Stromal cell of bone marrow (primary cell): ENCODE measurements around the gene PLEKHG3.

Source experiments
- DNase-seq: peaks from one replicate; pipeline ENCODE4 v3.0.0-alpha.2; 2012; ENCODE audit warnings: low read depth

PLEKHG3 gene

DNA sequence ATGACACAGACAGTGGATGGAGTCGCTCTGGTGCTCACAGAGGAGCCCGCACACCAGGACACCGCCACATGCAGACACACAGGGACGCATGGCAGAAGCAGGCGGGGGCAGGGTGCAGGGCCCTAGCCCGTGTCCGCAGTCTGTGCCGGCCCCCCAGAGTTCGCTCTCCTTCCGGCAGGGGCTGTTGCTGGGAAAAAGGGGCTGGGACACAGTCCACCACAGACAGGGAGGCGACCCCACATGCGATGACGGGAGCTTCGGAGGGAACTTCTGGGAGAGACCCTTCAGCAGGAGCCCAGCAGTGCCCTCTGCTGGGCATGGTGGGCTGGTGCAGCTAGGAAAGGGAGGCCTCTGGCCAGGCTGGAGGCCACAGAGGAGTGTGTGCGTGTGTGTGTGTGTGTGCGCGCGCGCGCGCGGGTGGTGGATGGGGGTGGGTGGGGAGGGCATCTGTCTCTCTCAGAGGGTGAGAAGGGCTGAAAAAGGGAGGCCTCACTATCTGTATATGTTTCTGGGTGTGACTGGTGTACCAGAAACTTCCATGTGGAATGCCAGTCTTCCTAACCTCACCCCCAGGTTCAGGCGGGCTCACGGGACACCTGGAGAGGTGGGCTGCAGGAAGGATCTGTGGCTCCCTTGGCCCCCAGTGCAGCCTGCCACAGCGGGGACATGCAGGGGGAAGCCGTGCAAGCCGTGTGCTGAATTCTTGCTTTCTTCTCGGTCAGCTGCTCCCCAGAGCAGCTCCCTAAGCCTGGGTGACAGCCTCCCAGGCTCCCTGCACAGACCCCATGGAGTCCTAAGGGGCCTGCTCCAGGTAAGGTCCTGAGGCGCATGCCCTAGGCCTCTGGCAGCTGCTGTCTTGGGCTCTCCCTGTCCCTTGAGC is 60.7 kb downstream of the PLEKHG3 start:
- DNase-seq, result peak; percentile 35

GRCh38 chr14:64765740-64766302 is 61.6 kb downstream of the PLEKHG3 start:
- DNase-seq, result no peak

- no peak for DNase-seq
Observed at GRCh38 chr14:64766430-64767151, 62.4 kb downstream of the PLEKHG3 start.

GRCh38 chr14:64767215-64767964 is 63.2 kb downstream of the PLEKHG3 start:
- no peak for DNase-seq

DNA sequence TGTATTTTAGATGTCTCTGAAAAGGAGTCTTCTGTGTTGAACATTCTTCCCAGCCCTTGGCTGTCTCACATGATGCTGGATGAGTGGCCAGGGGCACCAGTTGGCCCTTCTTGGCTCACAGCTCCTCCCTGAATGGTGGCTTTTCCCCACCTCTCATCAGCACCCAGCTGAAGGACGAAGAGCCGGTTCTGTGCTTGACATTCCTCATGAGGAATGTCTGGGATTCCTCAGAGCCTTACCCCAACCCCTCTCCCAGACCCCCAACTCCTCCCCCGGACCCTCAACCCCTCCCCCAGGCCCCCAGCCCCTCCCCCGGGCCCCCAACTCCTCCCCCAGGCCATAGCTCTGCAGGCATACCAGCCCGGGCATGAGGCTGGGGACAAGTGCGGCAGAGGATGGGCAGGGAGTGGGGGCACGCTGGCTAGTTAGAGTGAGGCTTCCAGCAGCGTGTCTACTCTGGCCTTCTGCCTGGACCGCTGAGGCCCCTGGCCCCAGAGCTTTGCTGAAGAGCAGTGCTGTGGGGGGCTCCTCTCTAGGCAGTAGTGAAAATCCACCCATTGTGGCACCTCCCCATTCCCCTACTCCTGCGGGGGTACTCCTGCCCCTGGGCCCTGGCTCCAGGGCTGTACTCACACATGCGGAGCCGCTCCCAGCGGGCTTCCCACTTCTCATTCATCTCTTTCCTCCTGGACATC is 64.3 kb downstream of the PLEKHG3 start:
- DNase-seq, result no peak

GRCh38 chr14:64769096-64770020 is 65.1 kb downstream of the PLEKHG3 start:
- DNase-seq, result no peak

- DNase-seq, result no peak
Observed at GRCh38 chr14:64770751-64771150, 66.5 kb downstream of the PLEKHG3 start.

DNA sequence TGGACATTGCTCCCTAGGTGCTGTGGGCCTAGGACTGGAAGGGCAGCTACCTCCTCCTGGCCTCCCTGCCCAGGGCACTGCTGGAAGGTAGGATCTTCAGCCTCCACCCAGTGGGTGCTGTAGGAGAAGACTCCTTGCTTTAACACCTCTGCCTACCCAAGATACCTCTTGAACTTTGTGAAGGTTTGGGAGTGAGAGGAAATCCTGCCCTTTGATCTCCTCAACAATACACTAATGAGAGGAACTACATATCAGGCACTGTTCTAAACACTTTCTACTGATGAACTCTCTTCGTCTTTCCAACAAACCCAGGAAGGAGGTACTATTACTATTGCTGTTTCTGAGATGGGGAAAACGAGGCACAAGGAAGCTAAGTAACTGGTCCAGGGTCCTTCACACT is 66.9 kb downstream of the PLEKHG3 start:
- no peak for DNase-seq

- no peak for DNase-seq
Observed at GRCh38 chr14:64772397-64772950, 68.2 kb downstream of the PLEKHG3 start.

DNA sequence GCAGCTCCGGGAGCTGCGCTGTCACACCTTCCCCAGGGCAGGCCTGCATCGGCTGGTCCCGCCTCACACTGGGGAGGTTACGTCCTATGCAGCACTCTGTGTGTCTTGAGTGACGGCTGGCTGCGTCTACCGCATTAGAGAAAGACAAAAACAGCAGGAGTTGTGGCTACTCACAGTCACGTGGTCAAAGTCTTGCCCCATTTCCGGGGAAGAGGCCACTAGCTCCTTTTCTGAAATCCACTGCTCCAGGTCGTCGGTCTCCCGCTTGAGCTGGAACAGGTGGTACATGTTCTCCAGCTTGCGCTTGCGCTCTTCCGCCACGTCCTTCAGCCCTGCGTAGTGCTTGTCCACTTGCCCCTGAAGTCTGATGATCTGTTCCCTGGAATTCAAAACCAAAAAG is 68.8 kb downstream of the PLEKHG3 start:
- no peak for DNase-seq

GRCh38 chr14:64773577-64773976 is 69.4 kb downstream of the PLEKHG3 start:
- DNase-seq, result no peak

GRCh38 chr14:64774272-64774671 is 70.0 kb downstream of the PLEKHG3 start:
- no peak for DNase-seq

DNA sequence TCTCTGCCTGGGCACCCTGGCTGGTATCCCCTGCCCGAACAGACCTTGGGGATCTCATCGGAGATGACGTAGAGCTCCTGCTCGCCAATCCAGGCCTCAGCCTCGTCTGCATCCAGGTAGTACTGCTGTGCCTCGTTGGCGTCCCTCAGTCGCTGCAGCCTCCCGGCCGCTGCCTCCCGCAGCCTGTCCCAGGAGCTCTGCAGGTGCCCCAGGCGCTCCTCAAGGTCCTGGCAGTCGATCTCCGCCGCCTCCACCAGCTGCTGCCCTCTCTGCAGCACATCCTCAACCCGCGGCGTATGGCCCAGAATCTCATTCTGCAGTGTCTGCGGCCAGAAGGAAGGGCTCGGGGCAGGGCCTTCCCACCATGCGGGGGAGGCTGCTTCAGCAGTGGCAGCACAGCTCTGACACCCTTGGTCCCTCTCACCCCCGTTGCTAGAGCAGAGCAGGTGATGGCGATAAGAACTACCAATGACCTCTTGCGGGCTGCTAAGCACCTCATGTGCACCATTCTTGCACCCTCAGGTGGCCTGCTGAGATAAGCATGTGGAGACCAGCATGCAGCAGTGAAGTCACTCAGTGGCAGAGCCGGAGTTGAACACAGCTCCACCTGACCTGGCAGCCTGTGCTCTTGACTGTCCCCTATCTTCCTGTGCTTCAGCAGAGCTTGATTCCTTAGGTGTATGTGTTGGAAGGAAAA is 71.0 kb downstream of the PLEKHG3 start:
- DNase-seq, result no peak

- DNase-seq, result no peak
Observed at GRCh38 chr14:64777461-64777860, 73.2 kb downstream of the PLEKHG3 start.

- DNase-seq, result no peak
Observed at GRCh38 chr14:64778104-64778754, 74.0 kb downstream of the PLEKHG3 start.

GRCh38 chr14:64779472-64779871 is 75.2 kb downstream of the PLEKHG3 start:
- DNase-seq, result no peak

DNA sequence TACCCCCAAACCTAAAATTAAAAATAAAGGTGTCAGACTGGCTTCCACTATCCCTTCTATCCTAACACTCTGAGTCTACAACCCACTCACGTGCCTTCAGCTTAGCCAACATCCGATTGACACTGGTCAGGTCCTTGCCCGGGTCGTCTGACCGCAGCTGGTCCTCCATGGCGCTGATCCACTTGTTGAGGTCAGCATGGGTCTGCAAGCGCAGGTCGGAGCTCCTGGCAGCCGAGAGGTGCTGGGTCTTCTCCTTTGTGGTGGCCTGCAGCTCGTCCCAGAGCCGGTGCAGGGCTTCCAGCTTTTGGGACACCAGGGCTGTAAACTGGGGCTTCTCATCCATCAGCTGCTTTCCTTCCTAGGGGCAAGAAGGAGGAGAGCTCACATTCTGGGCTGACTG is 78.0 kb downstream of the PLEKHG3 start:
- no peak for DNase-seq

- no peak for DNase-seq
Observed at GRCh38 chr14:64784006-64784405, 79.8 kb downstream of the PLEKHG3 start.
